ENCODE measurements around the gene TMEM256. TPM values are rescaled to one million over a fixed set of nuclear protein-coding genes. Genes with fewer than 3 reads are reported as not detected.

The TMEM256 gene
- total RNA-seq, 1 experiment from 2014 or later = 55.4 TPM

DNA sequence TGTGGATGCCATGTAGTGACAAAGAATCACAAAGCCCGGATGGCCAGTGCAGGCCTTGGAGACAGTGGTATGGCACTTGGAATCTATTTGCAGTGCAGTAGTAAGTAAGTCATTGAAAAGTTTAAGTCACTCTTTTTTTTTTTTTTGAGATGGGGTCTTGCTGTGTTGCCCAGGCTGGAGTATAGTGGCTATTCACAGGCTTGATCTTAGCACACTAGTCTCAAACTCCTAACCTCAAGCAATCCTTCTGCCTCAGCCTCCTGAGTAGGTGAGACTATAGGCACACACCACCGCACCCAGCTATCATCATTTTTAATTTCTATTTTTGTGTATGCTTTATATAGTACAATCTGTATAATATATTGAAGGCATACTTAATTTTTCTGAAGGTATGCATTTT lies 5.3 kb downstream of the TMEM256 start:
- H3F3A ChIP-seq (ENCODE audit: insufficient read depth, low read depth) = peaks cover 20% of the 10 kb centered on the region; the same call in 1 of the 2 replicates
- peaks cover 18% of the 10 kb centered on the region for H3K4me1 ChIP-seq (replicated peaks; ENCODE audit: insufficient read depth)
- POLR2A ChIA-PET (ENCODE audit: unreplicated experiment) = no interaction called here
- intact Hi-C loops (cut with micrococcal nuclease; ENCODE audit: unreplicated experiment) = no loop called here
- no TSS peak for BruUV-seq (replicated peaks)
- no peak overlapping the region for H3K4me3 ChIP-seq
- H3K27ac ChIP-seq = no peak overlapping the region
- DNase-seq = no peak
- H3K79me2 ChIP-seq (ENCODE audit: low read depth) = 0 out of 2 replicates have a peak, but pooled peaks cover 5% of the 10 kb centered on the region
- no peaks in the 10 kb centered on the region for H3K9me2 ChIP-seq (ENCODE audit: insufficient read depth)
- no peak for TF ChIP-seq EZH2 (IDR thresholded peaks at IDR 0.05; ENCODE audit: low read depth)
- no peaks in the 10 kb centered on the region for H4K20me1 ChIP-seq (ENCODE audit: insufficient read depth)
- no peaks in the 10 kb centered on the region for H3K36me3 ChIP-seq (ENCODE audit: low read depth)
- H3K9me3 ChIP-seq (ENCODE audit: insufficient read depth, low read depth) = no peaks in the 10 kb centered on the region
- no peak overlapping the region for H2AFZ ChIP-seq
- H3K27me3 ChIP-seq (ENCODE audit: insufficient read depth, low read depth) = no peaks in the 10 kb centered on the region
- H3K4me2 ChIP-seq = no peak overlapping the region
- CTCF ChIA-PET = interaction anchor here (0.6 to 0.7 kb wide), 2 partner anchors 117 kb away, joined by 3 to 4 read pairs; partner anchors contain the start of gene SLC2A4

DNA sequence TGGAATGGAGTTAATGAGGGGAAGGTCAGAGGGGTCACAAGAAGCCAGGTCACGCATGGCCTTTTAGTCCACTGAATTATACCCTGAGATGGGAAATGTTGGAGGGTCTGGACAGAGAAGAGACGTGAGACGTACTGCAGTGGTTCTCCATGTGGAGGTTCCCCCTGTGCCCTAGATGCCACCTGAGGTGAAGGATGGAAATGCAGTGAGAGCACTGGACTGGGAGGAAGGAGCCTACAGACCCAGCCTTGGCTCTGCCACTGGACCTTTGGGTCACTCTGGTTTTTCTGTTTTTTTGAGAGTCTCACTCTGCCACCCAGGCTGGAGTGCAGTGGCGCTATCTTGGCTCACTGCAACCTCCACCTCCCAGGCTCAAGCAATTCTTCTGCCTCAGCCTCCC lies 7.8 kb downstream of the TMEM256 start:
- Histone ChIP-seq H2AFZ (no peak overlapping the region), H3F3A (ENCODE audit: insufficient read depth, low read depth) (peaks cover 15% of the 10 kb centered on the region; the same call in 1 of the 2 replicates), H3K4me3 (no peak overlapping the region), H3K36me3 (ENCODE audit: low read depth) (no peaks in the 10 kb centered on the region), H3K4me2 (no peak overlapping the region), H3K79me2 (ENCODE audit: low read depth) (no peaks in the 10 kb centered on the region), H3K27ac (no peak overlapping the region), H3K4me1 (replicated peaks; ENCODE audit: insufficient read depth) (peaks cover 12% of the 10 kb centered on the region), H3K9me2 (ENCODE audit: insufficient read depth) (no peaks in the 10 kb centered on the region), H3K9me3 (ENCODE audit: insufficient read depth, low read depth) (no peaks in the 10 kb centered on the region), H4K20me1 (ENCODE audit: insufficient read depth) (no peaks in the 10 kb centered on the region), H3K27me3 (ENCODE audit: insufficient read depth, low read depth) (no peaks in the 10 kb centered on the region)
- no peak for DNase-seq
- intact Hi-C loops (cut with micrococcal nuclease; ENCODE audit: unreplicated experiment) = no loop called here
- TF ChIP-seq, protein P1, sequence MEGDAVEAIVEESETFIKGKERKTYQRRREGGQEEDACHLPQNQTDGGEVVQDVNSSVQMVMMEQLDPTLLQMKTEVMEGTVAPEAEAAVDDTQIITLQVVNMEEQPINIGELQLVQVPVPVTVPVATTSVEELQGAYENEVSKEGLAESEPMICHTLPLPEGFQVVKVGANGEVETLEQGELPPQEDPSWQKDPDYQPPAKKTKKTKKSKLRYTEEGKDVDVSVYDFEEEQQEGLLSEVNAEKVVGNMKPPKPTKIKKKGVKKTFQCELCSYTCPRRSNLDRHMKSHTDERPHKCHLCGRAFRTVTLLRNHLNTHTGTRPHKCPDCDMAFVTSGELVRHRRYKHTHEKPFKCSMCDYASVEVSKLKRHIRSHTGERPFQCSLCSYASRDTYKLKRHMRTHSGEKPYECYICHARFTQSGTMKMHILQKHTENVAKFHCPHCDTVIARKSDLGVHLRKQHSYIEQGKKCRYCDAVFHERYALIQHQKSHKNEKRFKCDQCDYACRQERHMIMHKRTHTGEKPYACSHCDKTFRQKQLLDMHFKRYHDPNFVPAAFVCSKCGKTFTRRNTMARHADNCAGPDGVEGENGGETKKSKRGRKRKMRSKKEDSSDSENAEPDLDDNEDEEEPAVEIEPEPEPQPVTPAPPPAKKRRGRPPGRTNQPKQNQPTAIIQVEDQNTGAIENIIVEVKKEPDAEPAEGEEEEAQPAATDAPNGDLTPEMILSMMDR (conservative IDR thresholded peaks at IDR 0.05) = no peak
- no peak for TF ChIP-seq EZH2 (IDR thresholded peaks at IDR 0.05; ENCODE audit: low read depth)
- no TSS peak for BruUV-seq (replicated peaks)
- ChIA-PET POLR2A (ENCODE audit: unreplicated experiment) (no interaction called here), CTCF (no interaction called here)

GRCh38 chr17:7394452-7395191 lies 9.3 kb downstream of the TMEM256 start, which contains the start of gene PLSCR3:
Gene PLSCR3 (minus strand): TSS chr17:7394525. CDS start chr17:7394110, 415 bp downstream.
- Histone ChIP-seq H3K4me3 (peak within 1 kb of the TSS; percentile 78), H3K4me1 (replicated peaks; ENCODE audit: insufficient read depth) (0 out of 2 replicates have a peak, but pooled peaks cover 5% of the 10 kb centered on the region), H3K27me3 (ENCODE audit: insufficient read depth, low read depth) (no peaks in the 10 kb centered on the region), H3K36me3 (ENCODE audit: low read depth) (no peaks in the 10 kb centered on the region), H3K4me2 (peak within 1 kb of the TSS; percentile 95), H3K79me2 (ENCODE audit: low read depth) (no peaks in the 10 kb centered on the region), H2AFZ (peak within 1 kb of the TSS; percentile 83), H3K9me3 (ENCODE audit: insufficient read depth, low read depth) (no peaks in the 10 kb centered on the region), H3K27ac (peak within 1 kb of the TSS; percentile 68), H3K9me2 (ENCODE audit: insufficient read depth) (no peaks in the 10 kb centered on the region), H4K20me1 (ENCODE audit: insufficient read depth) (no peaks in the 10 kb centered on the region), H3F3A (ENCODE audit: insufficient read depth, low read depth) (peaks cover 12% of the 10 kb centered on the region; the same call in 1 of the 2 replicates)
- DNase-seq = peak; percentile 57 to 95
- ChIA-PET POLR2A (ENCODE audit: unreplicated experiment) (interaction anchor here (0.5 to 1.3 kb wide), 7 partner anchors 9 to 221 kb away, joined by 3 to 31 read pairs (median 4); partner anchors contain the start of genes TMEM102 and TMEM256), CTCF (interaction anchor here (1.0 kb wide), 1 partner anchor 41 kb away, joined by 3 read pairs; the partner anchor contains the start of gene TMEM102)
- intact Hi-C loops (cut with micrococcal nuclease; ENCODE audit: unreplicated experiment) = loop anchor here (1.0 to 2.0 kb wide), 3 partner anchors 10 to 164 kb away; partner anchors contain the start of genes TMEM256 and TNFSF13
- no TSS peak for BruUV-seq (replicated peaks)
- no peak for TF ChIP-seq EZH2 (IDR thresholded peaks at IDR 0.05; ENCODE audit: low read depth)
- TF ChIP-seq, protein P1 (conservative IDR thresholded peaks at IDR 0.05) = no peak; the same call in 1 of the 2 replicates
